Kidney epithelial cell (primary cell): Measurements from ENCODE around the gene DENND2A. TPM values are rescaled to one million over a fixed set of nuclear protein-coding genes. Genes with fewer than 3 reads are reported as not detected.

Source experiments
- DNase-seq: peaks from one replicate; pipeline ENCODE4 v3.0.0-alpha.2; 2010; ENCODE audit warnings: low read depth
- H3K27me3 ChIP-seq: 2 replicates; pipeline ENCODE4 v1.6.0; 2011; ENCODE audit warnings: low read length; ENCODE audit not compliant: control insufficient read depth, insufficient read depth
- H3K36me3 ChIP-seq: 2 replicates; pipeline ENCODE4 v1.5.1; 2011; ENCODE audit warnings: low read length; ENCODE audit not compliant: control insufficient read depth, insufficient read depth
- H3K4me3 ChIP-seq: 2 replicates; pipeline ENCODE4 v1.5.1; 2011; ENCODE audit warnings: low read depth, mild to moderate bottlenecking, control low read depth, low read length
- CTCF ChIP-seq: IDR thresholded peaks from 2 replicates; pipeline ENCODE4 v1.5.1; 2011; ENCODE audit warnings: mild to moderate bottlenecking, moderate library complexity, low read length, control low read depth, inconsistent platforms; ENCODE audit not compliant: insufficient read depth, poor library complexity, severe bottlenecking
- total RNA-seq: library from RNA; depleted of rRNA; stranded (reverse); fragments of >200 nt; gene quantifications from 2 replicates; pipeline ENCODE4 v1.2.3, GENCODE V29; 2015

DENND2A gene
- total RNA-seq, 1 donor from 2014 or later: 14.8 TPM

- Histone ChIP-seq H3K4me3 (no peak overlapping the region), H3K27me3 (no peaks in the 10 kb centered on the region), H3K36me3 (peaks cover 2% of the 10 kb centered on the region)
- no peak for TF ChIP-seq CTCF
- no peak for DNase-seq
These were observed 53.4 kb downstream of the DENND2A start for GRCh38 chr7:140587243-140587642.

GRCh38 chr7:140586516-140586915 lies 54.1 kb downstream of the DENND2A start:
- Histone ChIP-seq H3K36me3 (peaks cover 2% of the 10 kb centered on the region), H3K27me3 (no peaks in the 10 kb centered on the region), H3K4me3 (no peak overlapping the region)
- DNase-seq: no peak
- no peak for TF ChIP-seq CTCF

GRCh38 chr7:140585333-140585732 lies 55.3 kb downstream of the DENND2A start:
- Histone ChIP-seq H3K27me3 (no peaks in the 10 kb centered on the region), H3K36me3 (peaks cover 2% of the 10 kb centered on the region), H3K4me3 (no peak overlapping the region)
- DNase-seq: no peak
- TF ChIP-seq CTCF: no peak

- no peak for DNase-seq
- Histone ChIP-seq H3K36me3 (peaks cover 2% of the 10 kb centered on the region), H3K27me3 (no peaks in the 10 kb centered on the region), H3K4me3 (no peak overlapping the region)
- TF ChIP-seq CTCF: no peak
These were observed 56.3 kb downstream of the DENND2A start for GRCh38 chr7:140584195-140584851.

GRCh38 chr7:140581411-140581810 lies 59.2 kb downstream of the DENND2A start:
- Histone ChIP-seq H3K27me3 (no peaks in the 10 kb centered on the region), H3K36me3 (no peaks in the 10 kb centered on the region), H3K4me3 (no peak overlapping the region)
- DNase-seq: no peak
- no peak for TF ChIP-seq CTCF

- no peak for TF ChIP-seq CTCF
- Histone ChIP-seq H3K27me3 (no peaks in the 10 kb centered on the region), H3K36me3 (no peaks in the 10 kb centered on the region)
These were observed 63.0 kb downstream of the DENND2A start for GRCh38 chr7:140577651-140578050.

More at GRCh38 chr7:140577651-140578050, 63.0 kb downstream of the DENND2A start:
- DNase-seq: no peak
- H3K4me3 ChIP-seq: no peak overlapping the region
